Testis (tissue), 3 donors: ENCODE results near the gene PTPRN2. TPM values are rescaled to one million over a fixed set of nuclear protein-coding genes. Genes with fewer than 3 reads are reported as not detected.
A peak's percentile ranks its signal among the peaks of the same experiment; 100 is the strongest.

Source experiments
- DNase-seq: peaks from one replicate; pipeline ENCODE4 v3.0.0-alpha.2; 2019
- H3K27ac ChIP-seq, 2 donors: fragments of 200-600 bp; sonication (generic); one replicate each; pipeline ENCODE4 v1.5.1; 2019
- H3K27me3 ChIP-seq: fragments of 200-600 bp; sonication (generic); one replicate; pipeline ENCODE4 v1.5.1; 2019
- H3K36me3 ChIP-seq: fragments of 200-600 bp; sonication (generic); one replicate; pipeline ENCODE4 v1.5.1; 2017; ENCODE audit warnings: low read depth; ENCODE audit errors: missing control alignments
- H3K4me1 ChIP-seq: fragments of 200-600 bp; sonication (generic); one replicate; pipeline ENCODE4 v1.5.1; 2019
- H3K4me3 ChIP-seq, 2 donors: fragments of 200-600 bp; sonication (generic); one replicate each; pipeline ENCODE4 v1.5.1; 2017 to 2019
- H3K9me3 ChIP-seq: fragments of 200-600 bp; sonication (generic); one replicate; pipeline ENCODE4 v1.5.1; 2017
- CTCF ChIP-seq, 3 experiments: fragments of 450-650 bp in 2 of 3; fragments of 200-600 bp in 1 of 3; sonication (generic) in 1 of 3; IDR thresholded peaks; one replicate each; pipeline ENCODE4 v1.5.1; 2016 to 2019; ENCODE audit warnings: antibody characterized with exemption in 3 of 3, mild to moderate bottlenecking in 2 of 3, moderate library complexity in 1 of 3
- POLR2A ChIP-seq: fragments of 450-650 bp; IDR thresholded peaks from one replicate; pipeline ENCODE4 v1.6.1; 2017; ENCODE audit warnings: antibody characterized with exemption, mild to moderate bottlenecking, moderate library complexity
- WGBS, 2 donors: methylation state at CpG; one replicate each; pipeline ENCODE4 v1.1.5; 2018; 5-methylcytosine and 5-hydroxymethylcytosine counted together
- intact Hi-C: fragments of 100-400 bp; cut with DNase I; formaldehyde crosslinking; loops from one replicate; pipeline ENCODE4 v1.15.1; 2023; ENCODE audit warnings: low total_unique reads
- polyA plus RNA-seq: library from polyadenylated mRNA; stranded (reverse); fragments of 350-450 nt; fragmentation: Illumina TruSeq; extraction: RNeasy Lipid Tissue Mini Kit (QIAGEN cat#74804); gene quantifications from one replicate; pipeline ENCODE4 v1.2.3, GENCODE V29; 2014; ENCODE audit warnings: low read depth, low replicate concordance; ENCODE audit not compliant: insufficient read depth
- total RNA-seq, 2 donors: library from RNA; depleted of rRNA; stranded (reverse); fragments of >200 nt; gene quantifications; one replicate each; pipeline ENCODE4 v1.2.3, GENCODE V29; 2016

PTPRN2 gene
- total and polyA plus RNA-seq, 3 donors from 2014 or later, result 9.3 to 10.8 (median 9.8) TPM

GRCh38 chr7:158487631-158488151 lies 99.9 kb downstream of the PTPRN2 start:
- no peak overlapping the region for H3K4me3 ChIP-seq
- no peaks in the 10 kb centered on the region for H3K4me1 ChIP-seq
- no peaks in the 10 kb centered on the region for H3K36me3 ChIP-seq
- no peak for TF ChIP-seq CTCF (IDR thresholded peaks at IDR 0.05)
- TF ChIP-seq POLR2A, result no peak
- no peaks in the 10 kb centered on the region for H3K27me3 ChIP-seq
- WGBS, 2 donors, result 33% methylated on average over 18 of the region's 18 CpGs
- no peaks in the 10 kb centered on the region for H3K9me3 ChIP-seq
- intact Hi-C loops, result no loop called here
- DNase-seq, result no peak
- no peak overlapping the region for H3K27ac ChIP-seq

- WGBS, 2 donors, result 94 to 96% methylated on average over 8 of the region's 8 CpGs
- no peaks in the 10 kb centered on the region for H3K4me1 ChIP-seq
These were observed 100.7 kb downstream of the PTPRN2 start for GRCh38 chr7:158486919-158487318.

GRCh38 chr7:158484801-158485531 lies 102.7 kb downstream of the PTPRN2 start:
- no peak for DNase-seq
- Histone ChIP-seq H3K4me1 (no peaks in the 10 kb centered on the region), H3K4me3 (peak overlapping the region in 1 of 2 donors; percentile 35), H3K9me3 (no peaks in the 10 kb centered on the region), H3K27ac (no peak overlapping the region), H3K36me3 (no peaks in the 10 kb centered on the region), H3K27me3 (no peaks in the 10 kb centered on the region)
- intact Hi-C loops, result no loop called here
- 77 to 84% methylated on average over 33 to 39 of the region's 50 CpGs for WGBS, 2 donors
- TF ChIP-seq CTCF (IDR thresholded peaks at IDR 0.05) (no peak), POLR2A (no peak)

More at GRCh38 chr7:158486919-158487318, 100.7 kb downstream of the PTPRN2 start:
- Histone ChIP-seq H3K9me3 (no peaks in the 10 kb centered on the region), H3K36me3 (no peaks in the 10 kb centered on the region), H3K27me3 (no peaks in the 10 kb centered on the region), H3K4me3 (no peak overlapping the region), H3K27ac (no peak overlapping the region)
- no peak for TF ChIP-seq POLR2A
- no peak for TF ChIP-seq CTCF (IDR thresholded peaks at IDR 0.05)
- intact Hi-C loops, result no loop called here
- DNase-seq, result no peak

GRCh38 chr7:158482480-158482879 lies 105.1 kb downstream of the PTPRN2 start:
- DNase-seq, result no peak
- Histone ChIP-seq H3K27ac (no peak overlapping the region), H3K9me3 (no peaks in the 10 kb centered on the region), H3K27me3 (no peaks in the 10 kb centered on the region), H3K4me1 (no peaks in the 10 kb centered on the region), H3K4me3 (no peak overlapping the region), H3K36me3 (no peaks in the 10 kb centered on the region)
- 81 to 83% methylated on average over 3 of the region's 3 CpGs for WGBS, 2 donors
- intact Hi-C loops, result no loop called here
- TF ChIP-seq POLR2A (no peak), CTCF (IDR thresholded peaks at IDR 0.05) (no peak)

GRCh38 chr7:158479664-158480025 lies 108.0 kb downstream of the PTPRN2 start:
- intact Hi-C loops, result no loop called here
- H3K4me1 ChIP-seq, result no peaks in the 10 kb centered on the region
- H3K27me3 ChIP-seq, result no peaks in the 10 kb centered on the region
- DNase-seq, result no peak
- H3K4me3 ChIP-seq, result no peak overlapping the region
- TF ChIP-seq POLR2A (no peak), CTCF (IDR thresholded peaks at IDR 0.05) (no peak)
- 64 to 92% methylated on average over 7 to 14 of the region's 14 CpGs for WGBS, 2 donors
- H3K27ac ChIP-seq, result no peak overlapping the region
- H3K9me3 ChIP-seq, result no peaks in the 10 kb centered on the region
- no peaks in the 10 kb centered on the region for H3K36me3 ChIP-seq
